Pons (tissue), 1 donor: Measurements from ENCODE around the gene CBFA2T2.
"Not testable (repeated sequence)": the region's sequence is repeated elsewhere in the genome, so short reads cannot be mapped to it uniquely, and the experiment has no call there.

Experiments
- DNase-seq: peaks from one replicate; pipeline ENCODE4 v3.0.0-alpha.2; 2016; ENCODE audit warnings: low spot score

The CBFA2T2 gene

DNA sequence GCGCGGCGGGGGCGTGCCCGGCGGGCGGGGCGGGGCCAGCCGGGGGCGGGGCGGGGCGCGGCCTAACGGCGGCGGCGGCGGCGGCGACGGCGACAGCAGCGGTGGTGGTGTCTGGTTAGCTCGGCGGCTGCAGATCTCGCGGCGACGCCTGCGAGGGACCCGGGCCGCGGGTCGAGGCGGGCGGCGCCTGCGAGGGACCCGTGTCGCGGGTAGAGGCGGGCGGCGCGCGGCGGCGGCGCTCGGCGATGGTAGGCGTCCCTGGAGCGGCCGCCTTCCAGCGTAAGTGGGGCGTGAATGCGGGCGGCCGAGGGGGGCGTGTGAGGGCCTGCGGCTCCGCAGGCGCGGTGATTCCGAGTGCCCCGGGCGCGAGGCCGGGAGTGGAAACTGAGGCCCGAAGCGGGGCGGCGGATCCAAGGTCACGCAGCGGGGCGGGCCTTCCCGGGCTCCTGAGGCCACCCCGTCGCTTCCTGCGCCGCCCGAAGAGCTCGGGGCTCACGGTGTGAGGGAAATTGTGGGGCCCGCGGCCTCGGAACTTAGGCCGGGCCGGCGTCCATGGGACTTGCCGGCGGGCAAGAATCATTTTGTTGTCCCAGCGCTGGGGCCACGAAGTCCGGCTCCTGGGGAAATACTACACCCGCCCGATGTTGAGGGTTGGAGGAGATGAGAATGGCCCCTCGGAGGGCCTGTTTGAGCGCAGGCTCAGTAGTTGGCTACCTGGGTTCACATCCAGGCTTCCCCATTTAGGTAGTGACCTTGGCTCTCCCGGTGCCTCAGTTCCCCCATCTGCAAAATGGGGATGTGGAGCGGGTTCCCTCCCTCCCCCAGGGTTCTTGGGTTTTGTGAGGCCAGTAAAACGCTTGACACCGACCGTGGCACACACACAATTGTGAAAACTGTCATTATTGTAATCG lies at the start of gene CBFA2T2:
TSS of gene CBFA2T2 (plus strand) at position 74 of the 911 bp plus-strand sequence. CDS start at position 246, 172 bp downstream.
- DNase-seq: no peak

DNA sequence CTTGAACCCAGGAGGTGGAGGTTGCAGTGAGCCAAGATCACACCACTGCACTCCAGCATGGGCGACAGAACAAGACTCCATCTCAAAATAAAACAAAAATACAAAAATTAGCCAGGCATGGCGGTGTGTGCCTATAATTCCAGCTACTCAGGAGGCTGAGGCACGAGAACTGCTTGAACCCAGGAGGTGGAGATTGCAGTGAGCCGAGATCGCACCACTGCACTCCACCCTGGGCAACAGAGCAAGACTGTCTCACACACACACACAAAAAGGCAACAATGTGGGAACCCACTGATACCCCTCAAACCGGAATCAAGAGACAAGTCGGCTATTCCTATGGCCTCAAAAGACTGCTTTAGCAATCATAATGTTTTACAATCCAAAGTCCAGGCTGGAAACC lies 49.3 kb upstream of the CBFA2T2 start:
- DNase-seq: not testable (repeated sequence)

DNA sequence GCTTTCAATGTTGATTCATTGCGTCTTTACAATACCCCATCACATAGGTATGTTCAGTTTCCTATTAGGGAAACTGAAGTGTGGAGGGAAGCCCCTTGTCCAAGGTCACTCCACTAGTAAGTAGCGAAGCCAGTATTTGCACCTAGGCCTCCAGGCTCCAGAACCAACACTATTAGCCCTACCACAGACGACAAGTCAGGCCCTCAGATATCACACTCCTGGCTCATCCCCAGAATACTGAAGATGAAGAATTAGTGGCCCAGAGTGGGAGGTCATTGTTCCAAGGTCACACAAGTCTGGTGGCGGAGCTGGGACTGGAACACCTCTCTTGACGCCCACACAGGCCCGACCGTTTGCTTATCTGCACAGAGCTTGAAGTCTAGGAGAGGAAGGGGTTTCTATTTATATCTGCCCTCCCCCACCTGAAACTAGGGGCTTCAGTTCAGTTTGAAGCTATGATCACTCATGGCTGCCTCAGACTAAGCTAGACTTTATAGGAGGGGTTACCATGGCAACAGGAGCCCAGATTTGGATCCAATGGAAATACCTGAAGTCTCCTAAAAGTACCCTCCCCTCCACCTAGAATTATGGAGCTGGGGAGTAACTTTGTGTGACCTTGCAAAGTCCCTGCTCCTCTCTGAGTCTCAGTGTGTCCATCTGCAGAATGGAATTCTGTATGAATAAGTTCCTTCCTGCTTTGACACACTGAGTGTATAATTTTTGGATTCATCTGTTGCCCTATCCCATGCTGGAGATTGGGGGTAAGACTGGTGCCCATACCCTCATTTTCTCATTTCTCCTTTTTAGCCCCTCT lies 48.5 kb upstream of the CBFA2T2 start:
- no peak for DNase-seq

DNA sequence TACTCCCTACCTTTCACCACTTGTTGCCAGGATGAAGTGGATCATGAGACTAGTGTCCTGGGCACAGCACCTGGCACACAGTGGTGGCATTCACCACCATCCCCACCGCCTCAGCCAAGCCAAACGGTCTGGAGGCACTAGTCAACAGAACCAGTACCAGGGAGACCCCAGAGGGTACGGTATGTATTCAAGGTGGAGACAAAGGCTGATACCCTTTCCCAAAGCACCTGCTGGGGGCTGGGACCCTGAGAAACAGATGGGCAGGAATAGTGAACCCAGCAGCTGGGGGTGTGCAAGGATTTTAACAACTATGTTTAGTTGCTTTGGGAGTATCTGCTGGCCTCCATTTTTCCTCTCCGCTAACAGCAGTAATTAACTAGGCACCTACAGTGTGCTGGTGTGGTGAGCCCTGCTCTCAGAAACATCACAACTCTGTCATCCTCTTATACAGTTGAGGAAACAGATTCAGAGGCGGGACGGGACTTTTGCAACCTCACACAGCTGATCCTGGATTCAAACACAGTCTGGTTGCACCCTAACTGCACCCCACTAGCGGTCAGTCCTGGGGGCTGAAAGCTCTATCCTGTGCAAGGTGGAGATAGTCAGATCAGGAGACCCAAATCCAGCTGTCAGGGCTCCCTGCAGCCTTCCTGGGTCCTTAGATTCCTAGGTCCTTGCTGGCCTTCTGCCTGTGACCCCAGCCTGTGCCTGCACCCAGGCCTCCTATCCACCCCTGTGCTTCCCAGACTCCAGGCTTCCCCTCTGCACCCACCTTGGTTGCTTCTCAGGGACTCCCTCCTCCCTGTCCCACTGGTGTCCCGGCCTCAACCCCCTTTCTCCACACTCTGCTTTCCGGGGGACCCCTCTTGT lies 47.5 kb upstream of the CBFA2T2 start:
- no peak for DNase-seq

DNA sequence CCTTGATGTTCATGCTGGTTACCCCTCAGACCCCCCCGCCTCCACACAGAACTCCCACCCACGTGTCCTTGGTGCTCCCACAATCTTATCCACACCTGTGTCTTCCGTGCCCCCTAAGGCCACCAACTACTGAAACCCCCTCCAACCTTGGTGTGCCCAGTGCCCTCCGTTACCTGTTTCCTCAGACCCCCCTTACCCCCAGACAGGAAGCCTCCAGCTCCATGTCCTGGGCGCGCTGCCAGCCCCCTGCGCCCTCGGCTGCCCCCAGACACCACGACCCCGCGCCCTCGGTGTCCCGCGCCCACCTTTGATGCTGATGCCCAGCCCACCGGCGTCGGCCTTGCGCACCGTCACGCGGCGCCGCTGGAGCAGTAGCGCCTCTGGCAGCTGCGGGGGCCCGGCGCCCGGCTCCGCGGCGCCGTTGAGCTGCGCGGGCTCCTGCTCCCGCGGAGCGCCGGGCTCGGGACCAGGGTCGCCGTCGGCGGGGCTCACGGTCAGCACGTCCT lies 46.8 kb upstream of the CBFA2T2 start:
- no peak for DNase-seq

DNA sequence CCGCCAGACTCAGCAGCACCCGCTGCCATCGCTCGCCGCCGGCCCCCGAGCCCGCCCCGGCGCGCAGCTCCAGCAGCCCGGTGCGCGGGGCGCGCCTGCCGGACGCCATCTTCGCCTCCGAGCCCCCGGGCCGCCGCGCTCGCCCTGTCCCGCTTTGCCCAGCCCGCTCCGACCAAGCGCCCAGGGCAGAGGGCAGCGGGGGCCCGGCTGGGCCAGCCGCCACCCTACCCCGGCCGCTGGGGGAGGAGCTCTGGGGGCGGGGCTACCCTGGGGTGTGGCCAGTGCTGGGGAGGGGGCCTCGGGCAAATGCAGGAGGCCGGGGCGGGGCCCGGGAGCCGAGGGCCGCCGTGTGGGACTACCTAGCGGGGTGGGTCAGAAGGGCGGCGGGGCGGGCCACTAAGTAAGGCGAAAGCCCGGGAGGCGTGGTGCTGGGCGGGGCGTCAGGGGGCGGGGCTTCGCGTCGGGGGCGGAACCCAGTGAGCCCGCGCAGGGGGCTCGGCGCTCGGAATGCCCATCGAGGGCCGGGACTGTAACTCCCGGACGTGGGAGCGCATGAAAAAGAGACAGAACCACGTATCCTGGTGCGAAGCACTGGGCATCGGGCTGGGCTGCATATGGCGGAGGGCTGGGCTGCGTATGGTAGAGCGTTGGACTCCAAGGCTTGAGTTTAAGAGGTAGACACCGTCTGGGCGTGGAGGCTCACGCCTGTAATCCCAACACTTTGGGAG lies 46.2 kb upstream of the CBFA2T2 start, which contains the start of gene SNTA1:
TSS of gene SNTA1 (minus strand) at position 252 of the 728 bp plus-strand sequence. CDS start at position 109, 143 bp downstream.
- peak; percentile 63 for DNase-seq

DNA sequence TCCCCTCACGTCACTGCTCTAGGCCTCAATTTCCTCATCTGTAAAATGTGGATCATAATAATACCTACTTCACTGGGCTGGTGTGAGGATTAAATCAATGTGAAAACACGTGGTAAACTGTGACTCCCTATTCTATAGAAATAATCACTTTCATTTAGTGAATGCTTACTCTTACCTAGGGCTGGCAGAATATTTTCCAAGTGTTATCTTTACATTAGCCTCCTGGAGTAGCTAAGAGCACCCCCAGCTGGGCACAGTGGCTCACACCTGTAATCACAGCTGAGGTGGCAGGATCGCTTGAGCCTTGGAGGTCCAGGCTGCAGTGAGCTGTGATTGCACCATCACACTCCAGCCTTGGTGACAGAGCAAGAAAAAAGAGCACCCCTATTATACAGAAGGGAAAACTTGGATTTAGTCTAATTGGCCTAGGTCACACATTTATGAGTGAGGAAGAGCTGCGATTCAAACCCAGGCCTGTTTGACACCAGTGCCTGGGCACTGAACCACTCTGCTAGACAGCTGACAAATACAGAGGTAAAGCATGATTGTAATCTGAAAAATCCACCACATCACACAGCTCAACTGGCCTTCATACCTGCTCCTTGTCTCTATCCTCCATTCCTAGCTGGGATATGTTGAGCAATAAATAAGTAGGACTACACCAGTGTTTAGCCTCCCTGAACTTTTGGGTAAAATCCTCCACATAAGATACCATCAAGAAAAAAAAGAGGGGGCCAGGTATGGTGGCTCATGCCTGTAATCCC lies 44.9 kb upstream of the CBFA2T2 start:
- no peak for DNase-seq

DNA sequence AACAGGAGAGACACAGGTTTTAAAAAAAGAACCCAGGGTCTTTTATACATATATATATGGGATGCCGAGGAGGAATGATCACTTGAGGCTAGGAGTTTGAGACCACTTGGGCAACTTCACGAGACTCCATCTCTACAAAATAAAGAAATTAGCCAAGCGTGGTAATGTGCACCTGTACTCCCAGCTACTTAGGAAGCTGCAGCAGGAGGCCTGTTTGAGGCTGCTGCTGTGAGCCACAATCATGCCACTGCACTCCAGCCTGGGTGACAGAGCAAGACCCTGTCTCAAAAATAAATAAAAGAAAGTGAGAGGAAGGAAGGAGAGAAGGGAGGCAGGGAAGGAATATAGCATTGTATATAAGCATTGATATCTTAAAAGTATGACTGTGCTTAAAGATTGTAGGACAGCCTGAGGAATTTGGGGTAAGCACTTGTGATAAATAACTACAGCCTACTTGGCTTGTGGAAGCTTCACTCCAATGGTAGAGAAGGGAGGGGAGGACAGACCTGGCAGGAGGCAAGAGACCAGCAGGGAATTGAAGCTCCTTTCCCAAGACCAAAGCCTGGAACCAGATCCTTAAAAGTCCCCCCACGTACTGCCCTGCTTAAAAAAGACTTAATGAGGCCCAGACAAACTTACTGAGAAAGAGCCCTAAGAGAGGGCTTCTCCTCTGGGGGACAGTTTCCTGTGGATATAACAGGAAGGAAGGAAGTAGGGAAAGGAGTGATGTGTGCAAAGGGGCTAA lies 43.8 kb upstream of the CBFA2T2 start:
- DNase-seq: no peak

DNA sequence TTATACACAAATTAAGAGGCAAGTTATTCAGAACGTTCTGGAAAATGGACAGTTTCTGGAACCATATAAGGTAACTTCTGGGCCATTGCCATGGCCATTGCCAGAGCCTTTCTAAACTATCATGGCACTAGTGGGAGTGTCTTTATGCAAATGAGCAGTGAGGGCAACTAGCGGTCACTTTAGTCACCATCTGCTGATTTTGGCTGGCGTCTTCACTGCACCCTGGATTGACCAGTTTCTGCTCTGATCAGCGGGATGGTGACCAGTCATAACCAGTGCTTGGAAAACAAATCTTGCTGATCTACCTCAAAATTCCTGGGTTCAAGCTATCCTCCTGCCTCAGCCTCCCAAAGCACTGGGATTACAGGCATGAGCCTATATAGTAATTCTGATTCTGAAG lies 39.0 kb upstream of the CBFA2T2 start:
- no peak for DNase-seq

DNA sequence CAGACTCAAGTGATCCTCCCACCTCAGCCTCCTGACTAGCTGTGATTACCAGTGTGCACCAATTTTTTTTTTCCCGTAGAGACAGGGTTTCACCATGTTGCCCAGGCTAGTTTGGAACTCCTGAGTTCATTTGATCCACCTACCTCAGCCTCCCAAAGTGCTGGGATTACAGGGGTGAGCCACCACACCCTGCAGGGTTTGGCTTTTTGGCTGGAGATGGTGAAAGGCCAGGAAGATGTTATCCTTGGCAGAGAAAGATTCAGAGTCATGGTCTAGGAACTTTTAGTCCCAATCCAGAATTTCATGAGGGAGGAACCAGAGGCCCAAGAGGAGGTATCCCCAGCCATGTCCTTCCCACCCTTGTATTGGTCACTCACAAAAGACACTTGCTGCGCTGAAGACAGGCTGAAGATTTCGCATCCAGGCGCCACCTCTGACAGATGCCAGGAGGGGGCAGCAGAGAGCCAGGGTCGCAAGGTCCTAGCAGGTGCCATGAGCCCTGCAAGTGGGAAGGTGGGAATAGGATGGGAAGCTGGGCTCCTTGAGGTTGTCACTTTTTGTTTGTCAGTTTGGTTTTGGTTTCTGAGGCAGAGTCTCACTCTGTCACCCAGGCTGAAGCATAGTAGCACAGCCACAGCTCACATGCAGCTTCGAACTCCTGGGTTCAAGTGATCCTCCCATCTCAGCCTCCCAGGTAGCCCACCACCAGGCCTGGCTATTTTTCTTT lies 32.8 kb upstream of the CBFA2T2 start:
- DNase-seq: peak; percentile 80

DNA sequence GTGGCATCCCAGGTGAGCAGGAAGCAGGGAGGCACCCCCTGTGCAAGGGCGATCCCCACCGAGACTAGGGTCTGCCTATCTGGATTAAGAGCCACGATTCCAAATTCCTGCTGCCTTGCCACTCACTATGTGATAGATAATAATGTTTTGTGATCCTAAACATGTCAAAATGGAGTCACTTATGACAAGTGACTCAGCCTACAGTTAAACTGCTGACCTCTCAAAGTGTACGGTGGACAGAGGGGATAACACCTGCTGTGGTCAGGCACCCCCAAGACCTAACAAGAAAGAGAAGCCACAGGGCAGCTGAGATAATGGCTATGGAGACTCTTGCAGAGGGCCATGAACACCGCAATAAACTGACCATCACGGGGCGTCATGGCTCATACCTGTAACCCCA lies 30.3 kb upstream of the CBFA2T2 start:
- DNase-seq: no peak

DNA sequence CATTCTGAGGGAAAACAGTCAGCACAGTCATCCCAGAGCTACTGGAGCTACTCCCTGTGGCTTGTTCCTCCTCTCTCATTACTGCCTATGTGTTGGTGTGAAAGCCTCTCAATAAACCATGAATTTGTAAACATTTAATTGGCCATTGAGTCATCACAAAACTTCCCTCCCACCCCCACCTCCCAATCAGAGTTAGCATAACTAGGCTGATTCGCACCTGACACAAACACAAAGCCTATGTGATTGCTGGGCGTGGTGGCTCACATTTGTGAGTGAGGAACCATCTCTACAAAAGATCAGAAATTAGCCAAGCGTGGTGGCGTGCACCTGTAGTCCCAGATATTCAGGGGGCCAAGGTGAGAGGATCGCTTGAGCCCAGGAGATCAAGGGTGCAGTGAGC lies 29.2 kb upstream of the CBFA2T2 start:
- DNase-seq: no peak

DNA sequence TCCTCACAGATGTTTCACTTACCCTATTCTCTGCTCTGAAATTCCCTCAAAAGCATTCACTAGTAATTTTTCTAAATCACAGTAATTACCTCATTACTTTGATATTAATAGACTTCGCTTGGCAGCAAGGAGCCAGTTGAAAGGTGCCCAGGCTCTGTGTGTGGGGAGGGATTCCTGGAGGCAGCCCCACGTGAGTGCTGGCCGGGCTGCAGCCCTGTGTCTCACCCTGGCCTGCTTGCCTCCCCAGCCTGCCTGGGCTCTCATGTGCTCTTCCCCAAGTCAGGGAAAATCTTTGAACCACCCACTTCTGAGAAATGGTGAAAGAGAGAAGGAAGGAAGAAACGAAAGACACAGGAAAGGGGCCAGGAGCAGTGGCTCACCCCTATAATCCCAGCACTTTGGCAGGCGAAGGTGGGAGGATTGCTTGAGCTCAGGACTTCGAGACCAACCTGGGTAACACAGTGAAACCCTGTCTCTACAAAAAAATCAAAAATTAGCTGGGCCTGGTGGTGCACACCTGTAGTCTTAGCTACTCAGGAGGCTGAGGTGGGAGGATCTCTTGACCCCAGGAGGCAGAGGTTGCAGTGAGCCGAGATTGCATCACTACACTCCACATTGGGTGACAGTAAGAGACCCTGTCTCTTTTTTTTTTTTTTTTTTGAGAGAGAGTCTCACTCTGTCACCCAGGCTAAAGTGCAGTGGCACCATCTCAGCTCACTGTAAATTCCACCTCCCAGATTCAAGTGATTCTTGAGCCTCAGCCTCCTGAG lies 26.4 kb upstream of the CBFA2T2 start:
- no peak for DNase-seq

DNA sequence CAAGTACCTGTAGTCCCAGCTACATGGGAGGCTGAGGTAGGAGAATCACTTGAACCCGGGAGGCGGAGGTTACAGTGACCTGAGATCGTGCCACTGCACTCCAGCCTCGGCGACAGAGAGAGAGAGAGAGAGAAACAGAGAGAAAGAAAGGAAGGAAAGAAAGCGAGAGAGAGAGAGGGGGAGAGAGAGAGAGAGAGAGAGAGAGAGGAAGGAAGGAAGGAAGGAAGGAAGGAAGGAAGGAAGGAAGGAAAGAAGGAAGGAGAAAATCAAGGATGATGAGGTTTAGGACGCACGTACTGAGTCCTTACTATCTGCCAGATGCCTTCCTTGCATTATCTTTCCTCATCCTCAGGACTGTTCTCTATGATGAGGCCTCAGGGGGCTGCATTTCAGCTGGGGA lies 25.1 kb upstream of the CBFA2T2 start:
- not testable (repeated sequence) for DNase-seq

DNA sequence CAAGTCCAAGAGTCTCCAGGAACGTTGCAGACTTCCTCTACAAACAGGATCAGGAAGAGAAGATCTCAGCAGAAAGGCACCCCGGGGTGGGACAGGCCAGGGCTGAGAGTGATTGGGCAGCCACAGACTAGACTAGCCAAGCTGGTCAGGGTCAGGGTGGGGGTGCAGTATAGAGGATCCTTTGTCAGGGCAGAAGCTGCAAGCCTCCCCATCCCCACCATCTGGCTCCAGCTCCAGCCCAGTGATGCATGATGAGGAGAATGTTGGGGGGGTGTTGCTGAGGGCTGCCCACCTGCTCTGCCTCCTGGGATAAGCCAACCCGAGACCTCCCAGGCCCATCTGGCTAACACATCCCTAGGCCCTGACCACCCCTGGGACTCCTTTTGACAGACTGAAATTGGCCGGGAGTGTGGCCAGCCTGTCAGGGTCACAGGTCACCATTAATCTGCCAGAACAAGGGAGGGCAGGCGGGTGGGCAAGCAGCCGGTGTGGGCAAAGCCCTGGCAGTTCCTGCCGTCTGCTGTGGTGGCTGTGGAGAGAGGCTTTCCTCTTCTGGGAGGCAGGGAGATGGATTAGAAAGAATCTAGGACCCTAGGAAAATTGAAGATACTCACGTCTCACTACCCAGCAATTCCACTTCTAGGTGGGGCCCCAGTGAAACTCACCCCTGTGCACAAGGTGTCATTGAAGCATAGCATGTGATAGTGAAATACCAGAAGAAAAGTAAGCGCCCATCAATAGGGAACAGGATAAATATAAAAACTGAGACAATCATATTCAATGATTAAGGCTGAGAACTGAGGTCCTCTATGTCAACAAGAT lies 24.2 kb upstream of the CBFA2T2 start:
- peak; percentile 95 for DNase-seq

DNA sequence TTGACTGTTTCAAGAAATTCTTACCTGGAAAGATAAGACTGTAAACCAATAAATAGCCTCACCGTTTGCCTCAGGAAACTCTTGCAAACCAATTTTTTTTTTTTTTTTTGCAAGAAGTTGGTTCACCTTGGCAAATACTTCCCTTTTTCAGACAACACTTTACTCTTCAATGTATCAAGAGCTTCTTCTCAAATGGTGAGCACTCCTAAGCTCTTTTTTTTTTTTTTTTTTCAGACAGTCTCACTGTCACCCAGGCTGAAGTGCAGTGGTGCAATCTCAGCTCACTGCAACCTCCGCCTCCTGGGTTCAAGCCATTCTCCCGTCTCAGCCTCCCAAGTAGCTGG lies 23.6 kb upstream of the CBFA2T2 start:
- no peak for DNase-seq

DNA sequence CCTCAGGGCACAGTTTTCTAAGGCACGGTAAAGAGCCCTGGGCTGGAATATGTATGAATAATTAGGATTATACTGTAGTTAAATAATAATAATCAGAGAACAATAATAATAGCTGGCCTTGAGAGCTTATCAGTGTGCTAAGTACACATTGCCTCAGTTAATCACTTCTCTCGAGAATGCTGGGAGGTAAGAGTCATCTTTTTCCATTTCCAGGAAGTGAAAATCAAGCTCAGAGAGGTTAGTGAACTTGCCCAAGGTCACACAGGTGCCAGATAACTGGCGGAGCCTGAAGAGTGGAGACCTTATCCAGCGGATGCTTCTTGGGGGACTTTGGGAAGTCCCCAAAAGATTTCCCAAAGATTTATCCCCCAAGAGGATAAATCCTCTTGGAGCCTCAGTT lies 19.4 kb upstream of the CBFA2T2 start:
- no peak for DNase-seq
